WTC11 (cell line): ENCODE measurements around the gene MRPL54. TPM values are rescaled to one million over a fixed set of nuclear protein-coding genes. Genes with fewer than 3 reads are reported as not detected.

ENCODE experiments used
- ATAC-seq: fragments of 200-7000 bp; cut with Tn5 transposase; 2 replicates; pipeline ENCODE4 v1.10.0; 2021; ENCODE audit warnings: mild to moderate bottlenecking, moderate library complexity
- CTCF ChIA-PET: fragments of 300-600 bp; sonication (Branson Sonifier 250); formaldehyde crosslinking; loops from one replicate; lab custom pipeline; 2021; ENCODE audit warnings: antibody characterized with exemption; lab: Charles Lee
- POLR2A ChIA-PET: fragments of 350-600 bp; sonication (Branson Sonifier 250); formaldehyde crosslinking; loops from one replicate; lab custom pipeline; 2021; ENCODE audit warnings: antibody characterized with exemption; lab: Charles Lee
- DNase-seq: peaks from one replicate; pipeline ENCODE4 v3.0.0; 2021; ENCODE audit warnings: low spot score
- H3K27ac Mint-ChIP-seq: 2 replicates; pipeline ENCODE4 v1.8.0; 2021; ENCODE audit warnings: mixed read lengths
- H3K27me3 Mint-ChIP-seq: 2 replicates; pipeline ENCODE4 v1.8.0; 2021; ENCODE audit warnings: low read depth, mild to moderate bottlenecking, moderate library complexity, mixed read lengths
- H3K36me3 Mint-ChIP-seq: 2 replicates; pipeline ENCODE4 v1.8.0; 2021; ENCODE audit warnings: mixed read lengths
- H3K4me1 Mint-ChIP-seq: 2 replicates; pipeline ENCODE4 v1.8.0; 2022; ENCODE audit warnings: mixed read lengths
- H3K4me3 Mint-ChIP-seq: 2 replicates; pipeline ENCODE4 v1.8.0; 2021; ENCODE audit warnings: mild to moderate bottlenecking, moderate library complexity, mixed read lengths
- H3K9me3 Mint-ChIP-seq: 2 replicates; pipeline ENCODE4 v1.8.0; 2021; ENCODE audit warnings: mixed read lengths
- AR ChIP-seq: fragments of 250-450 bp; sonication (Bioruptor Pico); IDR thresholded peaks from 2 replicates; pipeline ENCODE4 v1.9.0; 2021; ENCODE audit warnings: mild to moderate bottlenecking
- ESRRA ChIP-seq: sonication (generic); formaldehyde crosslinking; IDR thresholded peaks from 2 replicates; pipeline ENCODE4 v1.8.1; 2022; ENCODE audit warnings: mild to moderate bottlenecking, missing genetic modification reagents, borderline replicate concordance
- FOXP1 ChIP-seq: sonication (generic); formaldehyde crosslinking; IDR thresholded peaks from 2 replicates; pipeline ENCODE4 v1.8.0; 2022; ENCODE audit warnings: missing genetic modification reagents, mild to moderate bottlenecking, moderate library complexity, borderline replicate concordance
- GRHL2 ChIP-seq: fragments of 250-450 bp; sonication (Bioruptor Pico); IDR thresholded peaks from 2 replicates; pipeline ENCODE4 v1.8.0; 2022; ENCODE audit warnings: mild to moderate bottlenecking, moderate library complexity; ENCODE audit not compliant: insufficient replicate concordance, severe bottlenecking
- NFYB ChIP-seq: sonication (generic); formaldehyde crosslinking; conservative IDR thresholded peaks from 2 replicates; pipeline ENCODE4 v1.8.0; 2022; ENCODE audit warnings: low read depth, missing genetic modification reagents
- NR3C1 ChIP-seq: sonication (generic); formaldehyde crosslinking; conservative IDR thresholded peaks from 2 replicates; pipeline ENCODE4 v1.8.1; 2023; ENCODE audit warnings: low read depth, mild to moderate bottlenecking, missing genetic modification reagents
- PRDM15 ChIP-seq: sonication (generic); formaldehyde crosslinking; IDR thresholded peaks from 2 replicates; pipeline ENCODE4 v1.8.0; 2022; ENCODE audit warnings: missing genetic modification reagents
- SMAD3 ChIP-seq: sonication (generic); formaldehyde crosslinking; IDR thresholded peaks from 2 replicates; pipeline ENCODE4 v1.8.0; 2022; ENCODE audit warnings: missing genetic modification reagents, mild to moderate bottlenecking, borderline replicate concordance
- ZBTB21 ChIP-seq: sonication (generic); formaldehyde crosslinking; IDR thresholded peaks from 2 replicates; pipeline ENCODE4 v1.8.1; 2023; ENCODE audit warnings: mild to moderate bottlenecking, missing genetic modification reagents, borderline replicate concordance
- ZNF263 ChIP-seq: sonication (generic); formaldehyde crosslinking; IDR thresholded peaks from 2 replicates; pipeline ENCODE4 v1.8.1; 2022; ENCODE audit warnings: low read depth, mild to moderate bottlenecking, moderate library complexity, missing genetic modification reagents
- ZNF423 ChIP-seq: fragments of 250-450 bp; sonication (Bioruptor Pico); IDR thresholded peaks from 2 replicates; pipeline ENCODE4 v2.1.2; 2022; ENCODE audit warnings: mild to moderate bottlenecking, moderate library complexity
- ZNF671 ChIP-seq: fragments of 250-450 bp; sonication (Bioruptor Pico); IDR thresholded peaks from 2 replicates; pipeline ENCODE4 v1.8.0; 2021; ENCODE audit warnings: mild to moderate bottlenecking
- total RNA-seq: library from RNA; stranded (reverse); gene quantifications from 3 replicates; pipeline ENCODE4 v1.2.3, GENCODE V29; 2021
- TF ChIP-seq, protein P1 (sequence below): fragments of 250-450 bp; sonication (Bioruptor Pico); IDR thresholded peaks from 2 replicates; pipeline ENCODE4 v1.9.0; 2021; ENCODE audit warnings: mild to moderate bottlenecking, borderline replicate concordance

Gene MRPL54
- total RNA-seq, 1 experiment from 2014 or later: 62.3 TPM

DNA sequence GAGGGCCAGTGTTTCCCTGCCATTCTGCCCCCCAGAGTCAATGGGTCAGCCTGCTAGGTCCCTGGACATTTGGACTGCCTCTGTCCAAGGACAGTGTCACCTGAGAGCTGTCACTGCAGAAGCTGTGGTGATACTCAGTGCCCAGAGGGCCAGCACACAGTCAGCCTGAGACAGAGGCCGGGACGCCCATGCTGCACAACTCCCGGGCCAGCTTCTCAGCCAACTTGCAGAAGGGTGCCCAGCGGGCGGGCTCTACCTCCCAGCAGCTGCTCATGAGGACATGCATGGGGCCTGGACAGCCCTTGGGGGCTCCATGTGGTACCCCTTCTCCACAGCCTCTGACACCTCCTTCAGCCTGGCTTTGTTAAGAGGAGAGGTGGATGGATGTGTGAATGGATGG, 13.3 kb downstream of the MRPL54 start (continued):
- no peak for TF ChIP-seq GRHL2 (CRISPR knock-in tag)
- TF ChIP-seq PRDM15 (CRISPR knock-in tag): no peak
- TF ChIP-seq NFYB (CRISPR knock-in tag): no peak

GRCh38 chr19:3776479-3777040, 14.1 kb downstream of the MRPL54 start:
- Mint-ChIP-seq H3K4me1 (no peaks in the 10 kb centered on the region), H3K4me3 (no peak overlapping the region), H3K9me3 (peaks cover 8% of the 10 kb centered on the region), H3K36me3 (peaks cover 8% of the 10 kb centered on the region), H3K27ac (no peak overlapping the region), H3K27me3 (no peaks in the 10 kb centered on the region; the same call in 1 of the 2 replicates)
- no peak for TF ChIP-seq SMAD3 (CRISPR knock-in tag)
- no peak for TF ChIP-seq FOXP1 (CRISPR knock-in tag)
- TF ChIP-seq ZNF423: no peak
- no peak for ATAC-seq
- ChIA-PET CTCF (no interaction called here), POLR2A (no interaction called here)
- DNase-seq: no peak

GRCh38 chr19:3778104-3778867, 15.8 kb downstream of the MRPL54 start:
- Mint-ChIP-seq H3K27me3 (no peaks in the 10 kb centered on the region; the same call in 1 of the 2 replicates), H3K36me3 (peaks cover 21% of the 10 kb centered on the region), H3K27ac (no peak overlapping the region), H3K4me3 (no peak overlapping the region), H3K9me3 (peaks cover 18% of the 10 kb centered on the region), H3K4me1 (no peaks in the 10 kb centered on the region)
- no peak for TF ChIP-seq NFYB (CRISPR knock-in tag)
- TF ChIP-seq ZBTB21 (CRISPR knock-in tag): no peak
- TF ChIP-seq, protein P1, sequence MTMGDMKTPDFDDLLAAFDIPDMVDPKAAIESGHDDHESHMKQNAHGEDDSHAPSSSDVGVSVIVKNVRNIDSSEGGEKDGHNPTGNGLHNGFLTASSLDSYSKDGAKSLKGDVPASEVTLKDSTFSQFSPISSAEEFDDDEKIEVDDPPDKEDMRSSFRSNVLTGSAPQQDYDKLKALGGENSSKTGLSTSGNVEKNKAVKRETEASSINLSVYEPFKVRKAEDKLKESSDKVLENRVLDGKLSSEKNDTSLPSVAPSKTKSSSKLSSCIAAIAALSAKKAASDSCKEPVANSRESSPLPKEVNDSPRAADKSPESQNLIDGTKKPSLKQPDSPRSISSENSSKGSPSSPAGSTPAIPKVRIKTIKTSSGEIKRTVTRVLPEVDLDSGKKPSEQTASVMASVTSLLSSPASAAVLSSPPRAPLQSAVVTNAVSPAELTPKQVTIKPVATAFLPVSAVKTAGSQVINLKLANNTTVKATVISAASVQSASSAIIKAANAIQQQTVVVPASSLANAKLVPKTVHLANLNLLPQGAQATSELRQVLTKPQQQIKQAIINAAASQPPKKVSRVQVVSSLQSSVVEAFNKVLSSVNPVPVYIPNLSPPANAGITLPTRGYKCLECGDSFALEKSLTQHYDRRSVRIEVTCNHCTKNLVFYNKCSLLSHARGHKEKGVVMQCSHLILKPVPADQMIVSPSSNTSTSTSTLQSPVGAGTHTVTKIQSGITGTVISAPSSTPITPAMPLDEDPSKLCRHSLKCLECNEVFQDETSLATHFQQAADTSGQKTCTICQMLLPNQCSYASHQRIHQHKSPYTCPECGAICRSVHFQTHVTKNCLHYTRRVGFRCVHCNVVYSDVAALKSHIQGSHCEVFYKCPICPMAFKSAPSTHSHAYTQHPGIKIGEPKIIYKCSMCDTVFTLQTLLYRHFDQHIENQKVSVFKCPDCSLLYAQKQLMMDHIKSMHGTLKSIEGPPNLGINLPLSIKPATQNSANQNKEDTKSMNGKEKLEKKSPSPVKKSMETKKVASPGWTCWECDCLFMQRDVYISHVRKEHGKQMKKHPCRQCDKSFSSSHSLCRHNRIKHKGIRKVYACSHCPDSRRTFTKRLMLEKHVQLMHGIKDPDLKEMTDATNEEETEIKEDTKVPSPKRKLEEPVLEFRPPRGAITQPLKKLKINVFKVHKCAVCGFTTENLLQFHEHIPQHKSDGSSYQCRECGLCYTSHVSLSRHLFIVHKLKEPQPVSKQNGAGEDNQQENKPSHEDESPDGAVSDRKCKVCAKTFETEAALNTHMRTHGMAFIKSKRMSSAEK (CRISPR knock-in tag): no peak
- TF ChIP-seq ZNF263 (CRISPR knock-in tag): no peak
- no peak for TF ChIP-seq PRDM15 (CRISPR knock-in tag)
- no peak for TF ChIP-seq AR (CRISPR knock-in tag)
- no peak for TF ChIP-seq NR3C1 (CRISPR knock-in tag)
- no peak for TF ChIP-seq ESRRA (CRISPR knock-in tag)
- TF ChIP-seq ZNF671 (CRISPR knock-in tag): no peak
- ATAC-seq: no peak
- ChIA-PET POLR2A (no interaction called here), CTCF (no interaction called here)
- no peak for DNase-seq
